Upper lobe of left lung (tissue), 6 donors: ENCODE measurements around the gene ENOSF1. TPM values are rescaled to one million over a fixed set of nuclear protein-coding genes. Genes with fewer than 3 reads are reported as not detected.

Experiments used
- ATAC-seq, 2 donors: fragments of 200-7000 bp; cut with Tn5 transposase; one replicate each; pipeline ENCODE4 v1.9.1; 2022; ENCODE audit warnings: mild to moderate bottlenecking in 2 of 2, moderate library complexity in 2 of 2; ENCODE audit not compliant: low FRiP score in 2 of 2
- DNase-seq, 2 donors: peaks; one replicate each; pipeline ENCODE4 v3.0.0-alpha.2; 2019 to 2020
- H3K27ac ChIP-seq, 4 donors: fragments of 200-600 bp; sonication (generic); one replicate each; pipeline ENCODE4 v1.5.1; 2016 to 2019
- H3K27me3 ChIP-seq, 4 donors: fragments of 200-600 bp; sonication (generic); one replicate each; pipeline ENCODE4 v1.5.1; 2017 to 2019
- H3K36me3 ChIP-seq, 4 donors: fragments of 200-600 bp; sonication (generic); one replicate each; pipeline ENCODE4 v1.5.1; 2016 to 2019
- H3K4me1 ChIP-seq, 4 donors: fragments of 200-600 bp; sonication (generic); one replicate each; pipeline ENCODE4 v1.5.1; 2018 to 2019
- H3K4me3 ChIP-seq, 4 donors: fragments of 200-600 bp; sonication (generic); one replicate each; pipeline ENCODE4 v1.5.1; 2017 to 2019; ENCODE audit warnings: mild to moderate bottlenecking in 2 of 4, moderate library complexity in 1 of 4
- H3K9me3 ChIP-seq, 4 donors: fragments of 200-600 bp; sonication (generic); one replicate each; pipeline ENCODE4 v1.5.1; 2018 to 2019
- CTCF ChIP-seq, 6 experiments: fragments of 450-650 bp in 4 of 6; fragments of 200-600 bp in 2 of 6; sonication (generic) in 2 of 6; IDR thresholded peaks; one replicate each; pipeline ENCODE4 v1.5.1; 2016 to 2019; ENCODE audit warnings: antibody characterized with exemption in 6 of 6
- EP300 ChIP-seq, 4 donors: sonication (generic); formaldehyde crosslinking; IDR thresholded peaks; one replicate each; pipeline ENCODE4 v1.5.1; 2017; ENCODE audit warnings: antibody characterized with exemption in 4 of 4, control low read depth in 2 of 4
- POLR2A ChIP-seq, 4 donors: fragments of 450-650 bp; IDR thresholded peaks; one replicate each; pipeline ENCODE4 v1.5.1; 2016 to 2017; ENCODE audit warnings: antibody characterized with exemption in 4 of 4, mild to moderate bottlenecking in 2 of 4
- POLR2AphosphoS5 ChIP-seq, 2 donors: sonication (generic); formaldehyde crosslinking; IDR thresholded peaks; one replicate each; pipeline ENCODE4 v1.5.1; 2017; ENCODE audit warnings: antibody characterized with exemption in 2 of 2
- WGBS, 2 donors: methylation state at CpG; one replicate each; pipeline ENCODE4 v1.1.5; 2017 to 2018; 5-methylcytosine and 5-hydroxymethylcytosine counted together
- total RNA-seq, 6 donors: library from RNA; depleted of rRNA in 4 of 6; stranded (reverse); fragments of >200 nt in 4 of 6; gene quantifications; one replicate each; pipeline versions ENCODE4 v1.1.0 to v1.2.1, GENCODE V29; 2016 to 2021
- donor health status: DM: no; HTN: no; CAD: no; lungs with moderate emphysema.
- donor health status: DM: no; HTN: yes; CAD: no; lungs with severe emphysema.

The ENOSF1 gene
- total RNA-seq, 6 donors from 2014 or later: 66.9 to 296 (median 105) TPM

- ATAC-seq: no peak
- no peaks in the 10 kb centered on the region for H3K4me1 ChIP-seq
- peaks cover 0 to 33% (median 22%) of the 10 kb centered on the region in 4 donors for H3K36me3 ChIP-seq
- 61 to 78% methylated on average over 8 of the region's 8 CpGs for WGBS, 2 donors
- no peak overlapping the region for H3K27ac ChIP-seq
- TF ChIP-seq EP300 (IDR thresholded peaks at IDR 0.05): no peak
- no peak for TF ChIP-seq POLR2AphosphoS5 (IDR thresholded peaks at IDR 0.05)
- TF ChIP-seq POLR2A (IDR thresholded peaks at IDR 0.05): no peak
- no peak for TF ChIP-seq CTCF (IDR thresholded peaks at IDR 0.05)
- DNase-seq: no peak
- no peaks in the 10 kb centered on the region for H3K27me3 ChIP-seq
- no peaks in the 10 kb centered on the region for H3K9me3 ChIP-seq
- H3K4me3 ChIP-seq: no peak overlapping the region
These were observed 18.8 kb downstream of the ENOSF1 start for GRCh38 chr18:693466-694187.

- Histone ChIP-seq H3K4me3 (no peak overlapping the region), H3K9me3 (no peaks in the 10 kb centered on the region), H3K36me3 (peaks cover 0 to 33% (median 22%) of the 10 kb centered on the region in 4 donors), H3K27ac (no peak overlapping the region), H3K27me3 (no peaks in the 10 kb centered on the region), H3K4me1 (no peaks in the 10 kb centered on the region)
- 86 to 88% methylated on average over 6 of the region's 6 CpGs for WGBS, 2 donors
- ATAC-seq (no peak), DNase-seq (no peak)
- TF ChIP-seq POLR2AphosphoS5 (IDR thresholded peaks at IDR 0.05): no peak
- no peak for TF ChIP-seq CTCF (IDR thresholded peaks at IDR 0.05)
- no peak for TF ChIP-seq POLR2A (IDR thresholded peaks at IDR 0.05)
- no peak for TF ChIP-seq EP300 (IDR thresholded peaks at IDR 0.05)
These were observed 19.6 kb downstream of the ENOSF1 start for GRCh38 chr18:692824-693223.

GRCh38 chr18:688323-688722, 24.1 kb downstream of the ENOSF1 start:
- ATAC-seq: no peak
- no peak for DNase-seq
- Histone ChIP-seq H3K9me3 (no peaks in the 10 kb centered on the region), H3K4me1 (no peaks in the 10 kb centered on the region), H3K27ac (no peak overlapping the region), H3K4me3 (no peak overlapping the region), H3K27me3 (no peaks in the 10 kb centered on the region), H3K36me3 (peaks cover 0 to 29% (median 23%) of the 10 kb centered on the region in 4 donors)
- TF ChIP-seq EP300 (IDR thresholded peaks at IDR 0.05): no peak
- WGBS, 2 donors: 80 to 88% methylated on average over 5 of the region's 5 CpGs

- H3K9me3 ChIP-seq: no peaks in the 10 kb centered on the region
- no peak for DNase-seq
- H3K4me3 ChIP-seq: no peak overlapping the region
- no peaks in the 10 kb centered on the region for H3K27me3 ChIP-seq
- no peak overlapping the region for H3K27ac ChIP-seq
- H3K4me1 ChIP-seq: no peaks in the 10 kb centered on the region
- WGBS, 2 donors: 90 to 95% methylated on average over 6 to 11 of the region's 11 CpGs
- peaks cover 0 to 28% (median 23%) of the 10 kb centered on the region in 4 donors for H3K36me3 ChIP-seq
- no peak for TF ChIP-seq EP300 (IDR thresholded peaks at IDR 0.05)
- ATAC-seq: no peak
These were observed 25.9 kb downstream of the ENOSF1 start for GRCh38 chr18:686339-687111.

GRCh38 chr18:685438-685837, 27.0 kb downstream of the ENOSF1 start:
- no peaks in the 10 kb centered on the region for H3K4me1 ChIP-seq
- peaks cover under 1 to 33% (median 29%) of the 10 kb centered on the region in 4 donors for H3K36me3 ChIP-seq
- 73 to 82% methylated on average over 3 of the region's 3 CpGs for WGBS, 2 donors
- ATAC-seq (no peak), DNase-seq (no peak)
- TF ChIP-seq EP300 (IDR thresholded peaks at IDR 0.05) (no peak), POLR2A (IDR thresholded peaks at IDR 0.05) (no peak), POLR2AphosphoS5 (IDR thresholded peaks at IDR 0.05) (no peak)
- no peak overlapping the region for H3K4me3 ChIP-seq
- H3K9me3 ChIP-seq: no peaks in the 10 kb centered on the region
- H3K27ac ChIP-seq: no peak overlapping the region
- no peaks in the 10 kb centered on the region for H3K27me3 ChIP-seq

GRCh38 chr18:683531-683930, 28.9 kb downstream of the ENOSF1 start:
- 84 to 94% methylated on average over 4 to 5 of the region's 5 CpGs for WGBS, 2 donors
- no peak for ATAC-seq
- Histone ChIP-seq H3K36me3 (peaks cover 2 to 45% (median 34%) of the 10 kb centered on the region in 4 donors), H3K27me3 (no peaks in the 10 kb centered on the region), H3K9me3 (no peaks in the 10 kb centered on the region), H3K4me3 (no peak overlapping the region), H3K27ac (no peak overlapping the region), H3K4me1 (no peaks in the 10 kb centered on the region)
- TF ChIP-seq POLR2AphosphoS5 (IDR thresholded peaks at IDR 0.05) (no peak), CTCF (IDR thresholded peaks at IDR 0.05) (no peak), EP300 (IDR thresholded peaks at IDR 0.05) (no peak), POLR2A (IDR thresholded peaks at IDR 0.05) (no peak)
- DNase-seq: no peak
